SH-SY5Y (cell line): ENCODE data around the gene VSTM2L.

ENCODE experiments used
- GATA2 ChIP-seq: IDR thresholded peaks from 2 replicates; pipeline ENCODE4 v1.6.1; 2011; ENCODE audit warnings: mild to moderate bottlenecking, low read depth, low read length
- GATA3 ChIP-seq: IDR thresholded peaks from 2 replicates; pipeline ENCODE4 v1.6.1; 2011; ENCODE audit warnings: low read depth, mild to moderate bottlenecking, low read length, moderate library complexity

DNA sequence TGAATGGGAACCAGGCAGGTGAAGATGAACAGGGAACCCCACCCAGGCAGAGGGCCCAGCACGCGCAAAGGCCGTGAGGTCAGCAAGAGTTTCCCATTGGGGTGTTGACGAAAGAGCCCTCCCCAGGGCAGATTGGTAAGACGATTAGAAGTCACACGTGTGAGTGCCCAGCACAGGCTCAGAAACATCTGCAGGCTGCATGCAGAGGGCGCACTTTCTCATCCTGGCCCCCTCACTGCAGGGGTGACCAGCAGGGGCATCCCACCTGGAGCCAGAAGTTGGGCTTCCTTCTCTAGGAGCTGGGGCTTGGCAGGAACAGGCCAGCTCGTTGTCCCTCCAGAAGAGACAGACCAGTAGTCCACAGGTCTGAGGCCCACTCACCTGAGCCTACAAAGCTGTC lies 38.4 kb downstream of the VSTM2L start:
- no peak for TF ChIP-seq GATA2
- no peak for TF ChIP-seq GATA3
